ENCODE data around the gene SGMS1.
"Not testable (repeated sequence)": the region's sequence is repeated elsewhere in the genome, so short reads cannot be mapped to it uniquely, and the experiment has no call there.

The SGMS1 gene

DNA sequence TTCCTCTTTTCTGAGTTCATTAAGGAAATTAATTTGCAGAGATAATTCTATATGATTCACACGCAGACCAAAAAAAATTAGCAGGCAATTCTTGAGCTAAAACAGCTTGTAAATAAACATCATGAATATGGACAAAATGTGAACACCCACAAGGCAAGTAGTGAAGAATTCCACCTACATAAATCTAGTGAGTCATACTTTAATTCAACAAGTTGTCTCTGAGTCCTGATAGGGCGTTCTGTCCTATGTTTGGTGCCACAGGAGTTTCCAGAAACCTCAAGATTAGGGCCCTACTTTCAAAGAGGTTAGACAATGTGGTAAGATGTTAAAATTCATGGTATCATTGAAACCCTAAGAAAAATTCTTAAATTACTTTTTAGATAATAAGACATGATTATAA, 122.3 kb downstream of the SGMS1 start:
- DNase-seq: no peak

DNA sequence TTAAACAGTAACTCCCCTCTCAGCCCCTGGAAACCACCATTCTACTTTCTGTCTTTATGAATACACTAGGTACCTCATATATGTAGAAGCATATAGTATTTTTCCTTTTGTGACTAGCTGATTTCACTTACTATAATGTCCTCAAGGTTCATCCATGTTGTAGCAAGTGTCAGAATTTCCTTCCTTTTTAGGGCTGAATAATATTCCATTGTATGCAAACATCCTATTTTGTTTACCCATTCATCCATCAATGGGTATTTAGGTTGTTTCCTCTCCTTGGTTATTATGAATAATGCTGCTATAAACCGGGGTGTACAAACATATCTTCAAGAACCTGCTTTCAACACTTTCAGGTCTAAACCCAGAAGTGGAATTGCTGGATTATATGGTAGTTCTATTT, 125.3 kb downstream of the SGMS1 start:
- DNase-seq: no peak

GRCh38 chr10:50497758-50498157, 126.0 kb downstream of the SGMS1 start:
- DNase-seq: no peak

- DNase-seq: no peak
Measured at GRCh38 chr10:50496228-50496627, 127.5 kb downstream of the SGMS1 start.

DNA sequence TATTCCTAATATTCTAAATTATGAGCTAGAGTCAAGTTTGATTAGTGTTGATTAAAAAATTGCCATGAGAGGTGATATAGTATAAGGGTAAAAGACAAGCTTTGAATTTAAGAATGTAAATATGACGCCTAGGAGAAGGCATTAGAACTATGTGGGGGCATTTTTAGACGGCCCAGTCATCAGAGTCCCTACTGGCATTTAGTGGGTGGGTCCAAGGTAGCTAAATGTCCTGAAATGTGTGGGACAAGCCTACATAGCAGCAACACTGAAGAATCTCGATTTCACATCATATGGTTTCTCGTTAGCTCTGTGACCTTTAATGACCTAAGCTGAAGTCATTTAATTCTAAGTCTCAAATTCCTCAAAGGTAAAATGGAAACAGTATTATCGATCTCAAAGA, 133.5 kb downstream of the SGMS1 start:
- no peak for DNase-seq

DNA sequence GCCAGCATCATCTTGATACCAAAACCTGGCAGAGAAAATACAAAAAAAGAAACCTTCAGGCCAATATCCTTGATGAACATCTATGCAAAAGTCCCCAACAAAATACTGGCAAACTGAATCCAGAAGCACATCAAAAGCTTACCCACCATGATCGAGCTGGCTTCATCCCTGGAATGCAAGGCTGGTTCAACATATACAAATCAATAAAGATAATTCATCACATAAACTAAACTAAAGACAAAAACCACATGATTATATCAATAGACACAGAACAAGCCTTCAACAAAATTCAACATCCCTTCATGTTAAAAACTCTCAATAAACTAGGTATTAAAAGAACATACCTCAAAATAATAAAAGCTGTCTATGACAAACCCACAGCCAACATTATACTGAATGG, 139.2 kb downstream of the SGMS1 start:
- DNase-seq: not testable (repeated sequence)

- no peak for DNase-seq
Measured at GRCh38 chr10:50480054-50481007, 143.4 kb downstream of the SGMS1 start.

- no peak for DNase-seq
Measured at GRCh38 chr10:50477287-50478203, 146.2 kb downstream of the SGMS1 start.

DNA sequence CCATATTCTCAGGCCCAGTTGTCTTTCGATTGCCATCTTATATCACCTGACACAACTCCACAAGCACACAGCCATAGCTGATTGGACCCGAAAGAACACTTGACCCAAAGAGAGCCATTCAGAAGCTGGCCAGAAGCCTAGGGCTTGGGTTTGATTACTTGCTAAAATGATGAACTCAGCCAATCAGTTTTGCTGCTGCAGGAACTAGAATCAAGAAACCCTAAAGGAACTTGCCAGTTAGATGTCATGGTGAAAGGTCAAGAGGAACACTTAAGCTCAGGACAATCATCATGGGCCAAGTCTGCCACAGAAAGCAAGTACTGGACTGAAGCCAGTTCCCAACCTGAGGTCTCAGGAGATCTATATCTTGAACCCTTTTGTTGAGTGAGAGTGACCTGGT, 150.0 kb downstream of the SGMS1 start:
- DNase-seq: no peak

DNA sequence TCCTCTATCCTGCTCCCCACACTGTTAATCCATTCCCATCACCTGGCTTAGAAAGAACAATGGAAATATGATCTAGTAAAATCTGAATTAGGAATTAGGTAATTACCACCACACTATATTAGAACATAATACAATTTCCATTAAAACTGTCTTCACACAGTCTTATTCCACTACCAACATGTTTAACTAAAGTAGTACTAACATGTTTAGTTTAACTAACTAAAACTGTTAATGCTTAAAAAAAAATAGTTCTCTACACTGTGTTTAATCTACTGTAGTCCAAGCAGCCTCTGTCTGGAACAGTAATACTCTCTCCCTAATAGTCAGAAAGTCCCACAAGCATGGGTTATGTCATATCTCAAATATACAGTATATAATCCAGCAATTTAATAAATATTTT, 150.8 kb downstream of the SGMS1 start:
- DNase-seq: no peak

DNA sequence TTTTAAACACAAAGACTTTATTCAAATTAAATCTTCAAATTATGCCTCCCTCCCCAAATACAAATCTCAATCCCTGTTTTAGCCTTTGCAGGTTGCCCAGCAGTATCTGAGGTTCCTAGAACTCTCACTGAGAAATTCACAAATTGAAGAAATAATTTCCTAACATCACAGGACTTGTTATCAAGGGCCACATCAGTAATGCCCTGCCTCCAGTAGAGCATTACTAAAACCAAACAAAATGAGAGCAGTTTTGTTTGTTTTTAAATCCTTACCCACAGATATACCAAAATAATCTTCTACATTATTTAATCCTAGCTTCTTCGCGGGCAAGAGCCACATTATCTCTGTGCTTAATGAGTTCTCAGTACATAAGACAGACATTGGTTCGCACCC, 152.2 kb downstream of the SGMS1 start:
- no peak for DNase-seq

GRCh38 chr10:50470798-50471582, 152.8 kb downstream of the SGMS1 start:
- DNase-seq: no peak

DNA sequence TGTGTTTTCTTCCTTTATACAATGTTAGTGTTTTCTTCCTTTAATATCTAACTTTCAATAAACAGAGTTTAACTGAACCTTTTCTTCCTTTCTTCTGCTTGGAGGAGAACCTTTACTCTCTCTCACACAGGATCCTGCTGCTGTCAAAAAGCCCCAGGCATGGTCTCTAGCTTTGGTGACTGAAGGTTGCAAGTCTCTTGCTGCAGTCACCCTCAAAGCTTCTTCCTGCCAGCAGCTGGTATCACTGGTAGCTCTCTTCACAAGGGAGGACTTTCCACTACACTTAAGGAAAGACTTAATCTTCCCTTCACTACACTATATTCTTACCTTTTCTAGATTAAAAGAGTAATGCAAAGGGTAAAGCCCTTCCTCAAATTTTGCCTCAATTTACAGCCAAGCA, 153.4 kb downstream of the SGMS1 start:
- DNase-seq: no peak

- DNase-seq: no peak
Measured at GRCh38 chr10:50469778-50470193, 154.0 kb downstream of the SGMS1 start.

DNA sequence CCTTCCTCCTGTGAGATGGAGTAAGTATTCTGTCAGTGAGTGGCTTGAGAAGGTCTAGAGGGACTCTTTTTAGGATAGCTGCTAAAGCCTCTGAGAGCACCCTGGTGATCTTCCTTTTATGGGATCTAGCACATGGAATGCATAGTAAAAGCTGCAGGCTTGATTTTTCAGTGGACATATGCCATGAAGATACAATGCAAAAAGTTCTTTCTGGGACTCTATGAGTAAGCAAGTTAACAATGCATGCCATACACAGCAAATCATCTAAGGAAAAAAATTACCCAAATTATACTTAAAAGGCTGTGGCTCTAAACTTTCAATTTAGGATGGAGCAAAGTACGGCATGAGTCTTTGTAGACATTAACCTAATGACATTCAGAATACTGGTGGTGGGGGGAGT, 154.5 kb downstream of the SGMS1 start:
- DNase-seq: no peak

DNA sequence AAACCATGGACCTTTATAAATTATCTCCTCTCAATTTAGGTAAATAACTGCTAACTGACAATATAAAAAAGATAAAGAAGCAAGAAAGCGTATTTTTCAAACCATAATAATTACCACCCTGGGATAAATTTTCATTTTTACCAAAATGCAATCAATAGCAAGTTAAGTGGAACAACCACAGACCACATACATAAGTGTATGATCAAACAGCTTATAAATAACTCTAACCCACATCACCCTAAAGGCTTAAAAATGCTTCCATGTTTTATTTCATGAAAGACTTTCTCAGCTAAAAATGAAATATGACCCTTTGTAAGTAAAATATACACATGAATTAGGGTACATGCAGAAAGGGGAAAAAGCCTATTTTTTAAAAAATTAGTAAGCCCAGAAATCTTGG, 156.5 kb downstream of the SGMS1 start:
- DNase-seq: no peak

DNA sequence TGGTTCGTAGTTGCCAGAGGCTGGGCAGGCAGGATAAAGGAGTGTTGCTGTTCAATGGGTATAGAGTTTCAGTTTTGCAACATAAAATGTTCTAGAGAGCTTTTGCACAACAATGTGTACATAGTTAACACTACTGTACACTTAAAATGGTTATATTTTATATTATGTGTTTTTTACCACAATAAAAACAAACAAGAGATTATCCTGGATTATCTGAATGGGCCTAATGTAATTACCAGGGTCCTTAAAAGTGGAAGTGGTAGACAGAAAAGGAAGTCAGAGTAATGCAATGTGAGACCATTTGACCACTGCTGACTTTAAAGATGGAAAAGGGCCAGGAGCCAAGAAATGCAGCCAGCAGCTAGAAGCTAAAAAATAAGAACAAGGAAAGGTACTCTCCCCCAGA, 159.7 kb downstream of the SGMS1 start:
- no peak for DNase-seq

DNA sequence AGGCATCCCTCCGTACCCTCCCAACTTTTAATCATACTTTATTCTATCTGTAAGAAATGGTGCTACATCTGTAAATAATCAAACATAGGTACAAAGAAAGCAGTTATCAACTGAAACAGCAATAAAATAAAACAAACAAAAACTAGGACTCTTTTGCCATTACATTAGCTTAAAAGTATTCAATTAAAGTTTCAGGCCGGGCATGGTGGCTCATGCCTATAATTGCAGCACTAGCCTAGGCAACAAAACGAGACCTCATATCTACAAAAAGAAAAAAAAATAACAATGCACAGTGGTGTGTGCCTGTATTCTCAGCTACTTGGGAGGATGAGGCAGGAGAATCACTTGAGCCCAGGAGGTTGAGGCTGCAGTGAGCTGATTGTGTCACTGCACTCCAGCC, 161.9 kb downstream of the SGMS1 start:
- DNase-seq: no peak

- no peak for DNase-seq
Measured at GRCh38 chr10:50461123-50461522, 162.6 kb downstream of the SGMS1 start.

- no peak for DNase-seq
Measured at GRCh38 chr10:50456719-50457118, 167.0 kb downstream of the SGMS1 start.

- DNase-seq: no peak
Measured at GRCh38 chr10:50453940-50454339, 169.8 kb downstream of the SGMS1 start.

DNA sequence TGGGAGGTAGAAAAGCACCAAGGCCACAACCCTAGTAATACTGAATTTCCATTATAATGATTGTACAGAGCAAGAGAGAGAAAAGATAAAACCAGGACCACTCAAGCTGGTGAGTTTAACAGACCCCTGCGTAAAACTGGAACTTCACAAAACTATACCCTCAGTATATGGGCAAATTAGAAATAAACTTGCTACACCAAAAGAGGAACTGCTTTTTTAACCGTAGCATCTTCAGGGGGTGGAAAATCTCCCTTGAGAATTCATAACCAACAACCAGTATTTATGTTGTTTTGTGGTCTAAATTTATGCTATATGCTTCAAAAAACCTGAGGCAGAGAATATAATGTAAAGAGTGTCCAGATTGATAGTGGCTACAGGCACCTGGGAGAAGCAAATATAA, 171.2 kb downstream of the SGMS1 start:
- DNase-seq: no peak

DNA sequence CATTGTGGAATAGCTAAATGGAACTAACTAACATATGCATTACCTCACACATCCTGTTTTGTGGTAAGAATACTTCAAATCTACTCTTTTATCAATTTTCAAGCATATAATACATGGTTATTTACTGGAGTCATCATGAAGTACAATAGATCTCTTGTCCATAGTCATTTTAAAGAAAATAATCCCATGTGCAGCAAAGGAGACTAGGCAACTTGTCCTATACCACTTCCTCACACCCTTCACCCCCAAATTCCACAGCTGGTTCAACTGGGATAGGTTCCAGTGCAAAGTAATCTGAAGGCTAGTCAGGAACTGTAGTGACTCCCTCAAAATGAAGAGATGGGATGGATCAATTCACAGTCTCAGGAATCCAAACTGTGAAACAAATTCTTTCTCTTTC, 176.1 kb downstream of the SGMS1 start:
- DNase-seq: no peak
